Endodermal cell (in vitro differentiated cells): Measurements from ENCODE around the gene ETFA. TPM values are rescaled to one million over a fixed set of nuclear protein-coding genes. Genes with fewer than 3 reads are reported as not detected.

Experiments used
- DNase-seq: peaks from one replicate; pipeline ENCODE4 v3.0.0-alpha.2; 2017
- H3K27ac ChIP-seq: 2 replicates; pipeline ENCODE4 v1.5.1; 2013; ENCODE audit warnings: mild to moderate bottlenecking, low read depth, low read length, moderate library complexity
- H3K27me3 ChIP-seq: 2 replicates; pipeline ENCODE4 v1.6.1; 2013; ENCODE audit warnings: mild to moderate bottlenecking, low read length, moderate library complexity; ENCODE audit not compliant: insufficient read depth, control insufficient read depth, poor library complexity, severe bottlenecking
- H3K36me3 ChIP-seq: 2 replicates; pipeline ENCODE4 v1.7.0; 2013; ENCODE audit warnings: mild to moderate bottlenecking, low read length, moderate library complexity; ENCODE audit not compliant: control insufficient read depth, insufficient read depth
- H3K4me1 ChIP-seq: one replicate; pipeline ENCODE4 v1.7.0; 2013; ENCODE audit warnings: low read length; ENCODE audit not compliant: control insufficient read depth, insufficient read depth
- H3K4me3 ChIP-seq: 2 replicates; pipeline ENCODE4 v1.5.1; 2013; ENCODE audit warnings: mild to moderate bottlenecking, low read length, moderate library complexity
- H3K9ac ChIP-seq: 2 replicates; pipeline ENCODE4 v1.6.1; 2013; ENCODE audit warnings: mild to moderate bottlenecking, low read length, moderate library complexity; ENCODE audit not compliant: poor library complexity, severe bottlenecking; ENCODE audit errors: extremely low read depth
- H3K9me3 ChIP-seq: 2 replicates; pipeline ENCODE4 v1.6.1; 2013; ENCODE audit warnings: mild to moderate bottlenecking, low read length, moderate library complexity; ENCODE audit not compliant: control insufficient read depth
- H3K27ac Mint-ChIP-seq: 2 replicates; pipeline ENCODE4 v1.8.0; 2020; ENCODE audit warnings: mixed read lengths
- H3K27me3 Mint-ChIP-seq: 2 replicates; pipeline ENCODE4 v1.8.0; 2021; ENCODE audit warnings: mild to moderate bottlenecking, mixed read lengths; ENCODE audit not compliant: insufficient read depth
- H3K36me3 Mint-ChIP-seq: 2 replicates; pipeline ENCODE4 v1.8.0; 2020; ENCODE audit warnings: low read depth, mixed read lengths
- H3K4me1 Mint-ChIP-seq: 2 replicates; pipeline ENCODE4 v1.8.0; 2020; ENCODE audit warnings: mixed read lengths
- H3K4me3 Mint-ChIP-seq: 2 replicates; pipeline ENCODE4 v1.8.0; 2020; ENCODE audit warnings: mild to moderate bottlenecking, moderate library complexity, mixed read lengths
- H3K9me3 Mint-ChIP-seq: 2 replicates; pipeline ENCODE4 v1.8.0; 2020; ENCODE audit warnings: mild to moderate bottlenecking, mixed read lengths
- CTCF ChIP-seq: fragments of 200-600 bp; sonication (generic); conservative IDR thresholded peaks from 2 replicates; pipeline ENCODE4 v1.5.0; 2021; ENCODE audit warnings: antibody characterized with exemption, mild to moderate bottlenecking
- WGBS, 2 experiments: methylation state at CpG; one replicate each; pipeline versions ENCODE4 v1.1.5 to v1.1.7; 2013; ENCODE audit warnings: missing lambda C conversion rate in 2 of 2, mixed read lengths in 1 of 2; ENCODE audit not compliant: insufficient coverage in 1 of 2, insufficient read length in 1 of 2; 5-methylcytosine and 5-hydroxymethylcytosine counted together
- total RNA-seq, 2 donors: library from RNA; stranded (reverse); fragmentation: NEBNext Ultra II Directional in 1 of 2; extraction: Animal tissue kit (Norgen Biotek cat#: 25700) in 1 of 2; gene quantifications; 2 replicates in 1 of 2; 3 replicates in 1 of 2; pipeline ENCODE4 v1.2.1, GENCODE V29; 2021

The ETFA gene
- total RNA-seq, 2 donors from 2014 or later = 142 to 157 TPM

GRCh38 chr15:76204109-76204845 lies 107.0 kb downstream of the ETFA start:
- H3K4me1 Mint-ChIP-seq = peaks cover 22% of the 10 kb centered on the region
- peaks cover 23% of the 10 kb centered on the region for H3K36me3 Mint-ChIP-seq
- no peak for TF ChIP-seq CTCF
- H3K9me3 ChIP-seq = no peaks in the 10 kb centered on the region
- H3K4me3 Mint-ChIP-seq = no peak overlapping the region
- DNase-seq = no peak
- no peaks in the 10 kb centered on the region for H3K9me3 Mint-ChIP-seq
- no peak overlapping the region for H3K27ac ChIP-seq
- H3K4me3 ChIP-seq = no peak overlapping the region
- 94% methylated on average over 5 to 18 of the region's 18 CpGs for WGBS, 2 experiments
- H3K27me3 Mint-ChIP-seq = no peaks in the 10 kb centered on the region
- no peaks in the 10 kb centered on the region for H3K4me1 ChIP-seq
- no peak overlapping the region for H3K27ac Mint-ChIP-seq
- peaks cover 16% of the 10 kb centered on the region for H3K36me3 ChIP-seq
- no peak overlapping the region for H3K9ac ChIP-seq
- no peaks in the 10 kb centered on the region for H3K27me3 ChIP-seq

DNA sequence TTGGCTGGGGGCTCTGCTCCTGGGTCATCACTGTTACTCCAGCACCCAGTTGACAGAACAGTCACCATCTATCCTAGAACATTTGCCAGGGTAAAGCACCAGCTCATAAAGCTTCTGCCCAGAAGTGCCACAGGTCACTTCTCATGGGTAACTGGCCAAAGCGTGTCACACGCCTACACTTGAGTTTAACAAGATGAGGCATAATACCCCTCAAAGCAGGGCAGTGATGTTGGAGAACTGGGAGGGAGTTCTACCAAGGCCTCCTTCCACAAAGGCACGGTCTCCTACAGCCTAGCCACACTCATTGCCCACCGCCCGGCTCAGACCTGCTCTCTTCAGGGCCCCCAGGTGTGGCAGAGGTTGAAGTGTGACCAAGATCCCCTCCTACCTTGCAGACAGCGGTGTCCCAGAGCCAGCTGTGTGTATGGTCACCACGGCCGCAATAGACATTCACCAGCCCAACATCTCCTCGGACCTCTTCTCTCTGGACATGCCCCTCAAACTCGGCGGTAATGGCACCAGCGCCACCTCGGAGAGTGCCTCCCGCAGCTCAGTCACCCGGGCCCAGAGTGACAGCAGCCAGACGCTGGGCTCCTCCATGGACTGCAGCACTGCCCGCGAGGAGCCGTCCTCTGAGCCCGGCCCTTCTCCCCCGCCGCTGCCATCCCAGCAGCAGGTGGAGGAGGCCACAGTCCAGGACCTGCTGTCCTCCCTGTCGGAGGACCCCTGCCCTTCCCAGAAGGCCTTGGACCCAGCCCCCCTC lies 107.7 kb downstream of the ETFA start:
- WGBS, 2 experiments = 90 to 95% methylated on average over 11 to 23 of the region's 23 CpGs
- Mint-ChIP-seq H3K27ac (no peak overlapping the region), H3K4me3 (no peak overlapping the region), H3K36me3 (peaks cover 26% of the 10 kb centered on the region), H3K9me3 (no peaks in the 10 kb centered on the region), H3K27me3 (no peaks in the 10 kb centered on the region), H3K4me1 (peaks cover 26% of the 10 kb centered on the region)
- H3K36me3 ChIP-seq = peaks cover 13% of the 10 kb centered on the region
- TF ChIP-seq CTCF = no peak
- H3K9me3 ChIP-seq = no peaks in the 10 kb centered on the region
- H3K27me3 ChIP-seq = no peaks in the 10 kb centered on the region
- no peak overlapping the region for H3K9ac ChIP-seq
- H3K4me1 ChIP-seq = no peaks in the 10 kb centered on the region
- no peak overlapping the region for H3K4me3 ChIP-seq
- H3K27ac ChIP-seq = no peak overlapping the region
- no peak for DNase-seq

DNA sequence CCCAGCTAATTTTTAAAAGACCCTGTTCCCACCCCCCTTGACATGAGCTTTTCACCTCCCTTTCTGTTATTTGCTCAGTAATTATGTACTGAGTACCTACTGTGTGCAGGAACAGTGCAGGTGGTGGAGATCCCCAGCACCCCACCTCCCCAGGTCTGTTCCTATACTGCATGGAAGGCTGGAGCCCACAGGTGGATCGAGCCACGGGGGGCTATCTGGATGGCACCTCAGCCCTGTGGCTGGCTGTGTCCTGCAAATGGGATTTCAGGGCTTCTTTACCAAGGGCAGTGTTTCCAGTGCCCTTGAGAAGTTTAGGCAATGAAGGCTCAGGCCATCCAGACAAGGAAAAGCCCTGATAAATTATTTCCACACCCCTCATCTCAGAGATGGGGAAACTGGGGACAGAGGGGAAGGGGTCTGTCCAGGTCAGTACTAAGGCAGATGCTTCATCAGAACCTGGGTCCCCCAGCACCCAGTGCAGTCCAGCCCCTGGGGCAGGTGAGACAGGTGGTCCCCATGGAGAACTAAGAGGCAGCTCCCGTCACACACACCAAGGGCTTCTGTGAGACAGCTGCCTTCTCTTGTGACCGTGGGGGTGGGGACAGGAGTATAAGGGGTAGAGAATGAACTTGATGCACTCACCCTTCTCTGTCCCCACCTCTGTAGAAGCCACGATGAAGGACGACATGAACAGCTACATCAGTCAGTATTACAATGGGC lies 109.6 kb downstream of the ETFA start:
- Mint-ChIP-seq H3K36me3 (peaks cover 17% of the 10 kb centered on the region), H3K27ac (no peak overlapping the region), H3K4me1 (peaks cover 24% of the 10 kb centered on the region), H3K27me3 (no peaks in the 10 kb centered on the region), H3K4me3 (no peak overlapping the region), H3K9me3 (no peaks in the 10 kb centered on the region)
- no peak overlapping the region for H3K4me3 ChIP-seq
- H3K9ac ChIP-seq = no peak overlapping the region
- peaks cover 4% of the 10 kb centered on the region for H3K4me1 ChIP-seq
- no peak for TF ChIP-seq CTCF
- 90 to 92% methylated on average over 4 to 6 of the region's 6 CpGs for WGBS, 2 experiments
- no peak overlapping the region for H3K27ac ChIP-seq
- no peaks in the 10 kb centered on the region for H3K27me3 ChIP-seq
- H3K36me3 ChIP-seq = peaks cover 10% of the 10 kb centered on the region
- DNase-seq = no peak
- H3K9me3 ChIP-seq = no peaks in the 10 kb centered on the region
